Measurements from ENCODE around the gene SORCS1.

Gene SORCS1

DNA sequence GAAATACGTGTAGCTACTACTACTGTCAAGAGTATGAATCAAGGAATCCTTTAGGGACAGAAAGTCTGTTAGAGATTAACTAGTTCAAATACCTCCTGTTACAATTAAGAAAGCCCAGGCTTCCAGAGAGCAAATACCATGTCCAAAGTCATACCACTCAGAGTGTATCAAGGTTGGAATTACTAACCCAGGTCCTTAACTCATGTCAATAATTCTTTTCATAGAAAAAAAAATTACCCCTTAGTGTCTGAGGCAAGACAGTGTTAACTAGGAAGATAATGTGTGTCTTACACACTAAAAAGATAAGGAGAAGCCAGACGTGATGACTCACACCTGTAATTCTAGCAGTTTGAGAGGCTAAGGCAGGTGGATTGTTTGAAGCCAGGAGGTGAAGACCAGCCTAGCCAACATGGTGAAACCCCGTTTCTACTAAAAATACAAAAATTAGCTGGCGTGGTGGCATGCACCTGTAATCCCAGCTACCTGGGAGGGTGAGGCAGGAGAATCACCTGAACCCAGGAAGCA lies 423.4 kb downstream of the SORCS1 start:
- no peak for DNase-seq (ENCODE audit: low spot score)

GRCh38 chr10:106740071-106740470 lies 424.4 kb downstream of the SORCS1 start:
- DNase-seq (ENCODE audit: low spot score) = no peak

DNA sequence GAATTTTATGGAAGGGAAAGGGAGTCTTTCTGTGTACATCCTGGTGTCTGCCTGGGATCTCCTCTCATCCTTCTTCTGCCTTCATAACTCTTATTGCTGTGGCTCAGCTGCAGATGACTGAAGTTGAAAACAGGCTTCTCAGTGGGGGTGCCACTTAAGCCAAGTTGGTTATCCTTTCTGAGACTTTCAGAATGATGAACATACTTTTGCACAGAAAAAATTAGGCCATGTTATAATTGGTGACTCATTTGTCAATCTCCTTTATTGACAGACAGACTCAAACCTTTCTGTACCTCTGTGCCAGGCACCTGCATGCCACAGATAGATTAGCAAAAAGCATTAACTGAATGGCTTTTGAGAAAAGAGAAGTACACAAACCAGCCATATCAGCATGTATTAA lies 430.3 kb downstream of the SORCS1 start:
- no peak for DNase-seq (ENCODE audit: low spot score)

DNA sequence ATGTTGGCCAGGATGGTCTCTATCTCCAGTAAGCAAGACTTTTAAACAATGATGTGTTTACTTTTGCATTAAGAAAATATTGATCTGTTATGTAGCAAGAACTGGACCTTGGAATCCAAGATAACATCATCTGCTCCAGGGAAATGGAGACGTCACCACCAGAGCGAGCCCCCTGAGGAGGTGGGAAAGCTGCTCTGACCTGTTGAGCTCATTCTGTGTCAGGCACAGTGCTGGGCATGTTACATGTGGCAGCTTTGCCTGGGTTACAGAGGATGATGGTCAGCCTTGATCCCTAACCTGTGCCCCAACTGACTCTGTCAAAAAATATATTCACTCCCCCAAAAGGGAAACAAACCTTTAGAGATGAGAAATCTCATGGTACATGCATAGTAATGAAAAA lies 436.3 kb downstream of the SORCS1 start:
- DNase-seq (ENCODE audit: low spot score) = no peak

DNA sequence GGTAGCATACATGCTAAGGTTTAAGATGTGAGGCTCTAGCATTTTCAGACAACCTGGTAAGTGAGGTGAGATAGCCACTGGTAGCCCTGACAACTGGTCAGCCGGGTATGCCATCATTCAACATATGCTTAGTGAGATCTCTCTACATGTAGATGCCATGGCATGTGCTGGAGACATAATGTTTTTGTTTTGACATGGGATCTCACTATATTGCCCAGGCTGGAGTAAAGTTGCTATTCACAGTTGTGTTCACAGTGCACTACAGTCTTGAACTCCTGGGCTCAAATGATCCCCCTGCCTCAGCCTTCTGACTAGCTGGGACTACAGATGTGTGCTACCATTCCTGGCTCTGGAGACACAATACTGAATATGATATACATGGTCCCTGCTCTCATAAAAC lies 437.3 kb downstream of the SORCS1 start:
- DNase-seq (ENCODE audit: low spot score) = no peak

DNA sequence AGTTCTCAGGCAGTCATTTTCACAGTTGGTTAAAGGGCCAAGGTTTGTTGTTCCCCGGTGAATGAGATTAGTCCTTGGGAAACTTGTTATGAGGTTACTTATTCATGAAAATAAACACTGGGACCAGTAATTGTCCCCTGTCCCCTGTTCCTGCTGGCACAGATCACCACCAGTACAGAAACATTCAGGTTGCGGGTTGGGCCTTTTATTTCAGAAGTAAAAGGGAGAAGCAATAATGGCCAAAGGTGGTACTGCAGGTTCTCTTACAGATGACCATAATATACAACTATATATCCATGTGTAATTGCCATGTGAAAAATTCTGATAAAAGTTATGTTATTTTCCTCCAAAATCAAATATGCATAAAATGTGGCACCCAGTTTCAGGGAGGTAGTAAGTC lies 442.0 kb downstream of the SORCS1 start:
- no peak for DNase-seq (ENCODE audit: low spot score)

DNA sequence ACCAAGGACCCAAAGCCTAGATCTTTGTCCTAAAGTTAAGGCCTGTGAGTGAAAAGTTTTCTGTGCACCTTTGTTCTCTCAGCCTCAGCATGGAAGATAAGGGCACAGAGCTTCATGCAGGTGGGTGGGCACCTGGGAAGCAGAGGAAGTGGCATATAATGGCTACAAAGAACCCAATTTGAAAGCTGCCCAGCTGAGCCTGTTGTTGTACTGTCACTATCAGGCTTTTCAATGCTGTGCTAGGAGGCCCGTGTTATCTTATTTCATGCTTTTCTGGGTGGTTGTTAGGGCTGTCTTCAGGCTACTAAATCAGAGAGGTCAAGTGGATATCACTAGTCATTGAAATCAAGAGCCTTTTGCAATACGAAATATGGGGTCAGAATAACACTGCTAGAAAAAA lies 443.8 kb downstream of the SORCS1 start:
- no peak for DNase-seq (ENCODE audit: low spot score)

DNA sequence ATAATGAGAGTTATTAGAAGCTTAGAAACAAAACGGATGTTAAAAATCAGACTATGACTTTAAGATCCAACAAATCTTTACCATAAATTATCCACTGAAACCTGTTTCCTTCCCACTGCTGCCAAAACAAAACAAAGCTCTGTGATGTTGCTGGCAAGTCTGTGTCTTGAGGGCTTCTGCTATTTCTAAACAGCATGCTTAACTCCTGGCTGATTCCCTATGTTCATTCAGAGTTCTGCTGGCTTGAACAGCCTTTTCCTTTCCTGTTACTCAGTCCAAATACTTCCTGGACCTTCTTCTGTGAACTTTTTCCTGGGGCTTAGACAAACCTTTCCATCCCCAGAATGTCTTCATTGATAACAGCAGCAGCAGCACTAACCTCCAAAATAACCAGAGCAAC lies 448.1 kb downstream of the SORCS1 start:
- no peak for DNase-seq (ENCODE audit: low spot score)

DNA sequence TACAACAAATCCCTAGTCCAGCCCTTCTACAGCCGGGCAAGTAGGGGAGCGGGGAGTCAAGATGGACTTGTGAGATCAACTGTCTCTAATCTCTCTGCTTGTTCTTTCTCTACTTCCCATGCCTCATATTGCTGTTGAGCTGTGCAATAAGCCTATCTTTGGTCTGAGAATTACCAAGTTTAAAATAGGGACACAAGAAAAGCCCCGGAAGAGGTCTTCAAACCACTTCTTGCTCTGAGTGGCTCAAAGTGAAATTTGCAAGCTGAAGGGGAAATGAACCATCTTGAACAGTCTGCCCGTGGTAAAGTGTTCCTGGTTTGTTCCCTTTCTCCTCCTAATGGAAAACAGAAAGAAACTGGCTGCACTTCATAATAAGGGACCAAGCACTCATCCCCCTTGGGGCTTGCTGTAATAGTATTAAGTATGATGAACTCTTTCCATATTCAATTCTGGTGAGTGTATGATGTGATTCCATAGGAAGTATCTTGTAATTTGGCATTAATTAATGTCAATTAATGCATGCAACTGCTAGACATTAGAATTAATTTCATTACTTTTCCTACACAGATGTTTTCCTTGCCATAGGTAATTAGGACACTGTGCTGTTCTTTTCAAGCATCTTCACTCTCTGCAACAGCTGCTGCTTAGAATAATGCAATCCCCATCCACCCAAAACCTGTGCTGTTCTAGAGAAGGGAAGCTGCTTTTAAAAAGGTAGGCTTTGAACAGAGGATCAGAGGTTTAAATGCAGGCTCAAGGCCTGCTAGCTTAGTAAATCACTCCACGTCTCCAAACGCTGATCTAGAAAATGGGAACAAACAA lies 449.6 kb downstream of the SORCS1 start:
- DNase-seq (ENCODE audit: low spot score) = no peak

GRCh38 chr10:106713846-106714245 lies 450.7 kb downstream of the SORCS1 start:
- DNase-seq (ENCODE audit: low spot score) = no peak

- no peak for DNase-seq (ENCODE audit: low spot score)
Measured at GRCh38 chr10:106712988-106713387, 451.5 kb downstream of the SORCS1 start.

DNA sequence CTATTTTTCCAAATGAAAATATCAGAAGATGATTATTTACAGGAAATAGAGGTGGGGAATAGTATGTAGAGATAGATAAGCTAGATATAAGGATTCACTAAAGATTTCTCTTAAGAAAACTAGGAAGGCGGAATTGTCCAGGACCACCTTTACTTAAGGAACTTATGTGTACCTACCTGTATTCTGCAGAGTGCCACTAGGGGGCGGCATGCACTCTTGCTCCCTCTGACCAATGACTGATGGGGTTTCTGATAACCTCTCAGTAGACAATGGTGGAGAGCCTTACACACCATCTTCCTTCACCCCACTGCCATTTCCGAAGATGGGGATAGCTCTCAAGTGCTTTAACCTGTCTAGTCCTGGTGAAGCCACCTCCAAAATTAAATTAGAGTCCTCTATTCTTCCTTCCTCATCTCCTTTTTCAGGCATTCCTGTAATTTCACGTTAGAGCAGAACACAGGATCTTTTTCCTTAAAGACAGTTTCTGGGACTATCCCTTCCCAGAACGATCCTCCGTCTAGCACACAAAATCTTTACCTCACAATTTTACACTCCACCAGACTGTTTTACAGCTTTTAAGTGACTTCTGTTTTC lies 453.1 kb downstream of the SORCS1 start:
- DNase-seq (ENCODE audit: low spot score) = peak; percentile 14

- no peak for DNase-seq (ENCODE audit: low spot score)
Measured at GRCh38 chr10:106708506-106708905, 456.0 kb downstream of the SORCS1 start.

- DNase-seq (ENCODE audit: low spot score) = no peak
Measured at GRCh38 chr10:106707657-106708056, 456.8 kb downstream of the SORCS1 start.

- no peak for DNase-seq (ENCODE audit: low spot score)
Measured at GRCh38 chr10:106706127-106706526, 458.4 kb downstream of the SORCS1 start.

GRCh38 chr10:106705681-106706100 lies 458.8 kb downstream of the SORCS1 start:
- DNase-seq (ENCODE audit: low spot score) = peak; percentile 38

DNA sequence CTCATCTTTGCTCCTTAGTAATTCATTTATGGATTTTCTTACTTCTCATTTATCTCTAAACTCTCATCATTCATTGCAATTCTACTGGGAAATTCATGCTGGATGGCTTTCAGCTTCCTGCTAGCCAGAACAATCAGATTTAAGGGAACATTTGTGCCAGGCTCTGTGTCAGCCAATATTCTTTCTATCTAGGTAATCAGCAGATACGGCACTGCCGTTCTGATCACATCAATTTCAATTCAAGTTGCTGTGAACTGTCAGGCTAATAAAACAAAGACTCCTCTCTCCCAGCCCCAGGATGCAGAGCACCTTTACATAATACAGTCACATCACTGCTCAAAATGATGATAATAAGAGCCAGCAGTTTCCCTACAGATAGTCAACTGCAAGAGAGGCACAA lies 468.3 kb downstream of the SORCS1 start:
- DNase-seq (ENCODE audit: low spot score) = no peak

GRCh38 chr10:106694696-106695095 lies 469.8 kb downstream of the SORCS1 start:
- no peak for DNase-seq (ENCODE audit: low spot score)

DNA sequence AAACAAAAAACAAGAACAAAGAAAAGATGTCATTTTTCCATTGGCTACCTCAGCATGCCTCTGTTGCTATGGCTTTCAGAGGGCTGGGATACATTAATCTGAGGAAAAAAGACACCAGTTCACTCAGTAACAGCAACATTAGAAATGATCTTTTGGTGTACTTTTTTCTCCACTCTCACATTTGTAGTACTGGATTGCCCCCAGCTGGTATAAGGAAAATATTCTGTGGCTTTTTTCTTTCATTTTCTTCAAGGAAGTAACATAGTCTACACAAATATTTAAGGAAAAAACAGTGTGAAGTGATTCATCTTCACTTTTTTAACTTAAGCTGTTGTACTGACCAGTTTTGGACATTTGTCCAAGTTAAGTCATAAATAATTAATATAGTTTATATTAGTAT lies 482.3 kb downstream of the SORCS1 start:
- no peak for DNase-seq (ENCODE audit: low spot score)

DNA sequence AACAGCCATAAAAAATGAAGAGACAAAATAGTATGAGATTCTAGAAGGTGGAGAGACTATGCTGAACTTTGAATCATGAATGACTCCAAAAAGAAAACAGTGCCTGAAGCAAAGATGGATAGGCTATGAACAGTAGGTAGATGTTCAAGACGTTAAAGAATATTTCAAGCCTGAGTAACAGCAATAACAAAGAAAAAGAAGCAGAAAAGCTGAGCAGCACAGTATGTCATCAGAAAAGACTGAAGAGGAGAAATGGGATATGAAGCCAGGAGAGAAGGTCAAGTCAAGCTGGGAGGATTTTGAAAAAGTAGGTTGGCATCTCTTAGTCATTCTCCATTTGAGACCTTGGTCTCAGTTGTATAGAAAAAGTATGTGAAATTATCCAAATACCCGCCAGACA lies 484.4 kb downstream of the SORCS1 start:
- no peak for DNase-seq (ENCODE audit: low spot score)

- DNase-seq (ENCODE audit: low spot score) = no peak
Measured at GRCh38 chr10:106679314-106679713, 485.2 kb downstream of the SORCS1 start.

DNA sequence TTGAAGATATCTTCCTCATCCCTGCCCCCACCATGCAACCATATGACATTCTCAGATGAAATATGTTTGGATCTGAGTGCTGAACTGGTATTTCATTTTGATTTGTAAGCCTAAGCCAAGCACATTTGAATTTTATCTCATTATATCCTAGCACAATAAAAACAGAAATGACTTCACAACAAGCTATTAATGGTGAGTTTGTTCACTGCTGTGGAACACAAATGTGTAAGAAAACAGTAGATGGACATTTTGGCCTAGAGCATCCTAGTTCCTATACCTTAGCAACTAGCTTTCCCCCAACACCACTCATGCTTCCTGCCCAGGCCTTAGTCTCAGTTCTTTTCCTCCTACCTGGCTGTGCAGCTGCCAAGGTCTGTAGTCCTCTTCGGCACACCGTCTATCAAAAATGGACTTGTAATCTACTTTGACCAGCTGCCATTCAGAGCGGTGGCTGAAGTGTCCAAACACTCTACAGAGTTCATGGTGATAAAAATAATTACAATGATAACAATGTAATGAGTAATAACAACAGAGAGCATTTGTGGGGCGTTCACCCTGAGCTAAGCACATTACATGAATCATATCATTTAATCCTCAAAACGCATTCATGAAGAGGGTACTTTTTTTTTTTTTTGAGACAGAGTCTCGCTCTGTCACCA lies 491.9 kb downstream of the SORCS1 start:
- no peak for DNase-seq (ENCODE audit: low spot score)

- no peak for DNase-seq (ENCODE audit: low spot score)
Measured at GRCh38 chr10:106661767-106662140, 502.8 kb downstream of the SORCS1 start.
